Frontal cortex (tissue), 4 donors: ENCODE measurements around the gene IQGAP2. TPM values are rescaled to one million over a fixed set of nuclear protein-coding genes. Genes with fewer than 3 reads are reported as not detected.

Experiments
- DNase-seq, 2 donors: peaks; one replicate each; pipeline ENCODE4 v3.0.0; 2012; ENCODE audit warnings: low spot score in 2 of 2
- FAIRE-seq: peaks from 2 replicates; lab custom pipeline; 2012; peaks lifted over from hg19 to GRCh38; lab: Jason Lieb, UNC
- total RNA-seq: library from RNA; depleted of rRNA; stranded (reverse); fragments of >200 nt; gene quantifications from one replicate; pipeline ENCODE4 v1.2.3, GENCODE V29; 2014
- donor health status: control.
- donor health status: control.
- donor health status: control.

IQGAP2 gene
- total RNA-seq, 1 donor from 2014 or later: 9.4 TPM

DNA sequence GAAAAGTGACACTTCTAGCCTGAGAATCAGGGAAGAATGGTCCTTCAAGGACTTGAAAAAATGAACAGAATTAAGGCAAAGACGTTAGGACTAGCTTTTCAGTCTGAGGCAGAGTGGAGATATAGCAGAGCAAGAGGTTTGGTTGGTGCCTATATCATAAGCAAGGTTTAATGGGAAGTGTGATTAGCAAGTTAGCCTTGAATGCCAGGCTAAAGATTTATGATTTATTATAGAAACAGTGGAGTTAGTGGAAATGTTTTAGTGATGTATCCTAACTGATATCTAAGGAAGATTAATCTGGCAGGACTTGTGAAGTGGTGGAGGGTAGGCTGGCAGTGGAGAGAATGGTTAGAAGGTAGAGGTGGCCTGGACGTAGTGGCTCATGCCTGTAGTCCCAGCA is 213.1 kb downstream of the IQGAP2 start:
- FAIRE-seq: no peak
- DNase-seq: no peak

DNA sequence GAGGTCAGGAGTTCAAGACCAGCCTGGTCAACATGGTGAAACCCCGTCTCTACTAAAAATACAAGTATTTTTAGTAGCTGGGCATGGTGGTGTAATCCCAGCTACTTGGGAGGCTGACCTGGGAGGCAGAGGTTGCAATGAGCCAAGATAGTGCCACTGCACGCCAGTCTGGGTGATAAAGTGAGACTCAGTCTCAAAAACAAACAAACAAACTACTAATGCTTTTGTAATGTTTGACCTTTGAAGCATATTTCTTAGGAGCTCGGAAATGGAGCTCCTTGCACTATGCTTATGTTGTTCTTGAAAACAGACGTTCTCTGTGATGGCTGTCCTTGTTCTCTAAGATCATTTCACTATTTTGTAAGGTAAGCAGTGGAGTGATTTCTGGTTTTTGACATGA is 214.1 kb downstream of the IQGAP2 start:
- FAIRE-seq (no peak), DNase-seq (no peak)

GRCh38 chr5:76617675-76618074 is 214.6 kb downstream of the IQGAP2 start:
- DNase-seq (no peak), FAIRE-seq (no peak)

DNA sequence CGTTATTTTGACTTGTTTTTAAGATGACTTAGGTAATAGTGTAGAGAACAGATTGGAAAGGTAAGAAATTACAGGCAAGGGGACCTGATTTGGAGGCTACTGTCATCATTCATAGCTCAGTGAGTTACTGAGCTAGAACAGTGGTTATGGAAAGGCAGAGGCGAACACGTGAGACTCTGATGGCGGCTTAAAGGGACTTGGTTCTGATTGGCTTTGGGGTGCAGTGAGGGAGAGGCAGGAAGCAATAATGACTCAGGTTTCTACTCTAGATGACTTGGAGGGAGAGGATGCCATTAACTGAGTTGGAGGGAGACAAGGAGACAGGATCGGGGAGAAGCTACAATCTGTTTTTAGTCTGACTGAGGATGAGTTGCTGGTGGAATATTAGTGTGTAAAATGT is 217.1 kb downstream of the IQGAP2 start:
- DNase-seq: no peak
- no peak for FAIRE-seq

DNA sequence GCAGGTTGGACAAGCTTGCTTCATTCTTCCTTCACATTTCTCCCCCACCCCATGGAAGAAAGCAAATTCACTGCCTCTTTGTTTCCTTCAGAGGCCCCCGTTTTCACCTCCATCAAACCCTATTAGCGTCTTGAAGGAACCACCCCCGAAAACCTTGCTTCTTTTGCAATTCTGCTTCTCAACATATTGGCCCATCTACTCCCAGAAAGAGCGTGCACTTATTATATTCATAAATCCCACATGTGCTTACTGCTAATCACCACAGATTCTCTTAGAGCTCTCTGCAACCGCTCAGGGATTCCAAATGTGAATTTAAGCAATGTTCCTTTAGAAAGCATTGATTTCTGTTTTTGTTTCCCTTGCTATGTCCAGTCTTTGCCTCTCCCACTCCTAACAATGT is 219.0 kb downstream of the IQGAP2 start:
- no peak for DNase-seq
- FAIRE-seq: no peak

DNA sequence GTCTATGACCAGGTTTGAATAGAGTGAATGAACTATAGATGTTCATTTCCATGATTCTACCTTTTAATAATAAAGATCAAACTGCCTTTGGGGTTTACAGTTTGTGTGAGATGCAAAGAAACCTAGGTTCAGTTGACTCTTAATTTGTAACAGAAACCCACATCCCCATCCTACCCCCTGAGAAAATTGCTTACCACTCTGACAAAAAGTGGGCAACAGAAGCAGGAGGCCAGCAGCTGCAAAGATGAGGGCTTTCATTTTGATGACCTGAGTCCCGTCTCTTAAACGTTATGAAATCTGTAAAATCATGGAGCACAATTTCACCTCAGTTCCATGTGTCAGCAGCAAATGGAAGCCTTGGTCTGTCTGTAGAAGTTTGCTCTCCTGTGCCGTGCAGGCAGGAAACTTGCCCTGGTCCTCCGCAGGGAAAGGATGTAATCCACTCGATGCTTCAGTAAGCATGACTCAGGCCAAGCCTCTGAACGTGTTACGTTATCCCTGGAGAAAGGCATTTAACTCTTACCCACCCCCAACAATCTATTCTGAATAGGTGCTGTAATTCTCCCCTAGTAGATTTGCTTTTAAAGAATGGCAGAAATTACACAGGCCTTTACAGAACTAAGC is 220.0 kb downstream of the IQGAP2 start, which contains the start of gene F2RL2:
Gene F2RL2, minus strand, starts transcription at position 431 of the 624 bp plus-strand sequence. Its CDS starts 173 bp downstream, at position 258.
- FAIRE-seq (no peak), DNase-seq (no peak)

GRCh38 chr5:76625087-76625815 is 222.2 kb downstream of the IQGAP2 start:
- DNase-seq (no peak), FAIRE-seq (no peak)

- DNase-seq: no peak
- FAIRE-seq: no peak
Measured at GRCh38 chr5:76626738-76627137, 223.7 kb downstream of the IQGAP2 start.

GRCh38 chr5:76634661-76635060 is 231.6 kb downstream of the IQGAP2 start:
- FAIRE-seq: no peak
- DNase-seq: no peak

DNA sequence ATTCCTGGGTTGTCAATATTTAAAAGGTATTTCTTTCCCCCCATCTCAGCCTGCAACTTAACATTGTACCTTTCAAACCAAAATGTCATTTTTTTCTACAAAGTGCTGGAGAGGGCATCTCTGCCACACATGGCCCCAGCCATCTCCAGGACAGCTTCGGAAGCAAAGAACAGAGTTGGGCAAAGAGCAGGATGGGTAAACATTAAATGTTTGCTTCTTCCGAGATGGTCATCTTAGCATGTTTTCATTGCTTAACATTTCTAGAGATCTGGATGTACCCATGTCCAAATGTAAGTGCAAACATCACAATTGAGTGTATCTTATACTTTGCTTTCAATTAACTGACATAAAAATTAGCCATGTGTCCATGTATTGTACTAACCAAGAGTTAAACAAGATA is 234.4 kb downstream of the IQGAP2 start:
- no peak for FAIRE-seq
- DNase-seq: no peak

- FAIRE-seq (no peak), DNase-seq (no peak)
Measured at GRCh38 chr5:76638479-76638878, 235.4 kb downstream of the IQGAP2 start.

DNA sequence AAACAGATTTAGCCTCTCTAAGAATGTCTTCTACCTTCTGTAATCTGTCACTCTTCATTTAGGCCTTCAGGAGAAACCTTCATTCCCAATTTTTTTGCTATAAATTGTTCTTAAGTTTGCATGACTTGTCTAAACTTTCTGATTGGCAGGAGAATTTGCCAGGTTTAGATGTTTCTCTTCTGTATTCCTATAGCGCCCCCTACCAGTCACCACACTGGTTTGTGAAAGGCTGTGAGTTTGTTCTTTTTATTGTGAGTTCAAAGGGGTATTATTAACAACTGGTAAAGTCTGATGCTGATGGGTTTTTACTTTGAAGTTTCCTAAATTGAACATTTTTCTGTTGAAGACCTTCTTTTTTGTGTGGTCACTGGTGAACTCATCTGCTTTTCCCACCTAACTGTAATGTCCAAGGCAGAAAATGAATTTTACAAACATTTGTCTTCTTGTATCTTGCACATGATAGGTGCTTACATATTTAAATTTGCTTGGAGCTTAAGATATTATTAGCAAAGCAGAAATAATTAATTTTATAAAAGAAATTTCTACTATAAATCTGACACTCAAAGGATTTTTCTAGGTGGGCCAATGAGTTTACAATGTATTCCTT is 238.5 kb downstream of the IQGAP2 start:
- FAIRE-seq (peak; percentile 34), DNase-seq (peak in 1 of 2 donors; percentile 4)

- FAIRE-seq: no peak
- no peak for DNase-seq
Measured at GRCh38 chr5:76642390-76643040, 239.4 kb downstream of the IQGAP2 start.

DNA sequence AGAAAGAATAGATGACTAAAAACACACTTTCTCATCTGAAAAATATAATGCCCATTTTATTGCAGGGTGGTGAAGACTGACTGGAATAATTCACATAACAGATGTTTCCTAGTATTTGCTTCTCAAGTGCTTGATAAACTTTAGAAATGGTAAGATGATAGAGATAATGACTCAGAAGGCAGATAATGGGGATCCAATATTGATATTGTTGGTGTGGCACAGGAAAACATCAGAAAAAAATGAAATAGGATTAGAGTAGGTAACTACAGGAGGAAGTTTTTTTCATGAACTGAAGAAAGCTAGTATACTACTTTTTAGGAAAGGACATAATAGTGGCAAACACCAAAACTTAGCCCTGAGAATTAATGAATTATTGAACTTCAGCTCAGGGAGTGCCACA is 240.3 kb downstream of the IQGAP2 start:
- DNase-seq (no peak), FAIRE-seq (no peak)

DNA sequence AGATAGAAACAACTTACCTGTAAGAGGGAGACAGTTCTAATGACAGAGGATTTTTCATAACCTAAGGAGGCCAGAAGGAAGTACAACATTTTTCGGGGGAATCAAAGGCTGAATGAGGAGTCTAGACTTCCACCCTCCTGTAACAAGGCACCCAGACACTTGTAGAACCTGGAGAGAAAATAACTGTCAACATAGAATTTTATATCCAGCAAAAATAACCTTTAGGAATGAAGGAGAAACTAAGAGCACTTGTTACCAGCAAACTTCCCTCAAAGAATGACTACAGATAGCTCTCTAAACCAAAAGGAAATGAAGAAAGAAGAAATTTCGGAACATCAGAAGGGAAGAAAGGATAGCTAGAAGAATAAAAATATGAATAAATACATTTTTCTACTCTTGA is 246.1 kb downstream of the IQGAP2 start:
- DNase-seq (no peak), FAIRE-seq (no peak)

- FAIRE-seq (no peak), DNase-seq (no peak)
Measured at GRCh38 chr5:76652809-76653414, 249.8 kb downstream of the IQGAP2 start.

- FAIRE-seq: no peak
Measured at GRCh38 chr5:76657091-76657490, 254.0 kb downstream of the IQGAP2 start.

GRCh38 chr5:76657683-76658311 is 254.7 kb downstream of the IQGAP2 start:
- no peak for FAIRE-seq
- DNase-seq: no peak

More at GRCh38 chr5:76657091-76657490, 254.0 kb downstream of the IQGAP2 start:
- no peak for DNase-seq

GRCh38 chr5:76660360-76660759 is 257.3 kb downstream of the IQGAP2 start:
- DNase-seq (no peak), FAIRE-seq (no peak)

DNA sequence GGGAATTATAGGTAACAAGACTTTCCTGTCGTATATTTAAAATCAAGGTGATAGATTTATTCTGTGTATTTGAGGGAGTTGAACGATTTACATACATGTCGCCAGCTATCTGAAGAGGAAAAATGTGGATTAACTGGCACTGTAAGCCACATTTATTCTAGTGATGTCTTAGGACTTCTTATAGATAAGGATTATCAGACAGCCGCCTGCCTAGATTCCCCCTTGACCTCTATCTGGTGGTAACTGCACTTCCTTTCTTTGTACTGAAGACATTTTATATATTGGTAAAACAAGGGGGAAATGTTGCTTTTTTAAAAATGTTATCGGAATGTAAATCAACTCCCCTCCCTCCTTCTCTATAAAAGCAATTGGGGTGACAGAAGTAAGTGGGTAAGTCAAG is 259.4 kb downstream of the IQGAP2 start:
- DNase-seq (no peak), FAIRE-seq (no peak)
